Subcutaneous adipose tissue (tissue), 4 donors: ENCODE data around the gene IL21R. TPM values are rescaled to one million over a fixed set of nuclear protein-coding genes. Genes with fewer than 3 reads are reported as not detected.

Experiments
- CTCF ChIP-seq: fragments of 450-650 bp; IDR thresholded peaks from one replicate; pipeline ENCODE4 v1.5.1; 2016; ENCODE audit warnings: low read depth, mild to moderate bottlenecking, control low read depth, antibody characterized with exemption, moderate library complexity
- total RNA-seq, 4 donors: library from RNA; depleted of rRNA; stranded (reverse); fragments of >200 nt; gene quantifications; one replicate each; pipeline ENCODE4 v1.1.0, GENCODE V29; 2016

The IL21R gene
- total RNA-seq, 4 donors from 2014 or later, result 0.51 TPM; not detected in 3

DNA sequence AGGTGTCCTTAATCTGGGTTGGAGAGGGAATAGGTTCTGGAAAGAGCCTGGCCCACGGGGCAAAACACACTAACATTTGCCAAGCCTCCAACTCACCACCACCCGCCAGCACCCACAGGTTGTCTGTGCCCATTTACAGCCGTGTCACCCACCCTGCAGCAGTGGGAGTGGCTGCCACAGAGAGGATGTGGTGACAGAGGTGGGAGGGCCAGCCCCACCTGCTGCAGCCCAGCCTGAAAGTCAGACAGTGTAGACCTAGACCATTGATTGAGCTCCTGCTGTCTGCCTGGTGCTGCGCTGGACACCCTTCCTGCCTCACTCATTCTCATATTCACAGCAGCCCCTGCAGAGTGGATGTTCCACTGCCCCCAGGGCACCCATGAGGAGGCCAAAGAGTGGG lies 44.7 kb downstream of the IL21R start:
- no peak for TF ChIP-seq CTCF

DNA sequence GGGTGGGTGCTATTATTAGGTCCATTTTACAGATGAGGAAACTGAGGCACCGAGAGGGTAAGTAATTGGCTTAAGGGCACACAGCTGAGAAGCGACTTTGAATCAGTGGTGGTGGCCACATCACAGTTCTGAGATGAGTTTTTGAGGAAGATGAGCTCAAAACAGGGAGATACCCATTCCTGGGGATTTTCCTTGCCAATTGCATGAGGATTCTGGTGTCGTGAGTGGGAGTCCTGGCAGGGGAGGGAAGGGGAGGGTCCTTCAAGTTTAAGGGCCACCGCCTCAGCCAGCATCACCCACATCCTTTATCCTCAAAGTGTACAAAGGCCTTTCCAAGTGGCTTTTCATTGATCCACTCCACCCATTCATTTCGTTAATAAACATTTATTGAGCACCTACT lies 45.3 kb downstream of the IL21R start:
- TF ChIP-seq CTCF, result no peak

DNA sequence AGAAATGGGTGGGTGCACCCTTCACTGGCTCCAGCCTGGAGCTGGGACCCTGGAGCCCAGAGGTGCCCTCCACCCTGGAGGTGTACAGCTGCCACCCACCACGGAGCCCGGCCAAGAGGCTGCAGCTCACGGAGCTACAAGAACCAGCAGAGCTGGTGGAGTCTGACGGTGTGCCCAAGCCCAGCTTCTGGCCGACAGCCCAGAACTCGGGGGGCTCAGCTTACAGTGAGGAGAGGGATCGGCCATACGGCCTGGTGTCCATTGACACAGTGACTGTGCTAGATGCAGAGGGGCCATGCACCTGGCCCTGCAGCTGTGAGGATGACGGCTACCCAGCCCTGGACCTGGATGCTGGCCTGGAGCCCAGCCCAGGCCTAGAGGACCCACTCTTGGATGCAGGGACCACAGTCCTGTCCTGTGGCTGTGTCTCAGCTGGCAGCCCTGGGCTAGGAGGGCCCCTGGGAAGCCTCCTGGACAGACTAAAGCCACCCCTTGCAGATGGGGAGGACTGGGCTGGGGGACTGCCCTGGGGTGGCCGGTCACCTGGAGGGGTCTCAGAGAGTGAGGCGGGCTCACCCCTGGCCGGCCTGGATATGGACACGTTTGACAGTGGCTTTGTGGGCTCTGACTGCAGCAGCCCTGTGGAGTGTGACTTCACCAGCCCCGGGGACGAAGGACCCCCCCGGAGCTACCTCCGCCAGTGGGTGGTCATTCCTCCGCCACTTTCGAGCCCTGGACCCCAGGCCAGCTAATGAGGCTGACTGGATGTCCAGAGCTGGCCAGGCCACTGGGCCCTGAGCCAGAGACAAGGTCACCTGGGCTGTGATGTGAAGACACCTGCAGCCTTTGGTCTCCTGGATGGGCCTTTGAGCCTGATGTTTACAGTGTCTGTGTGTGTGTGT lies 46.8 kb downstream of the IL21R start:
- no peak for TF ChIP-seq CTCF

GRCh38 chr16:27449434-27450195 lies 47.6 kb downstream of the IL21R start:
- no peak for TF ChIP-seq CTCF

- no peak for TF ChIP-seq CTCF
Observed at GRCh38 chr16:27450196-27450549, 48.2 kb downstream of the IL21R start.

DNA sequence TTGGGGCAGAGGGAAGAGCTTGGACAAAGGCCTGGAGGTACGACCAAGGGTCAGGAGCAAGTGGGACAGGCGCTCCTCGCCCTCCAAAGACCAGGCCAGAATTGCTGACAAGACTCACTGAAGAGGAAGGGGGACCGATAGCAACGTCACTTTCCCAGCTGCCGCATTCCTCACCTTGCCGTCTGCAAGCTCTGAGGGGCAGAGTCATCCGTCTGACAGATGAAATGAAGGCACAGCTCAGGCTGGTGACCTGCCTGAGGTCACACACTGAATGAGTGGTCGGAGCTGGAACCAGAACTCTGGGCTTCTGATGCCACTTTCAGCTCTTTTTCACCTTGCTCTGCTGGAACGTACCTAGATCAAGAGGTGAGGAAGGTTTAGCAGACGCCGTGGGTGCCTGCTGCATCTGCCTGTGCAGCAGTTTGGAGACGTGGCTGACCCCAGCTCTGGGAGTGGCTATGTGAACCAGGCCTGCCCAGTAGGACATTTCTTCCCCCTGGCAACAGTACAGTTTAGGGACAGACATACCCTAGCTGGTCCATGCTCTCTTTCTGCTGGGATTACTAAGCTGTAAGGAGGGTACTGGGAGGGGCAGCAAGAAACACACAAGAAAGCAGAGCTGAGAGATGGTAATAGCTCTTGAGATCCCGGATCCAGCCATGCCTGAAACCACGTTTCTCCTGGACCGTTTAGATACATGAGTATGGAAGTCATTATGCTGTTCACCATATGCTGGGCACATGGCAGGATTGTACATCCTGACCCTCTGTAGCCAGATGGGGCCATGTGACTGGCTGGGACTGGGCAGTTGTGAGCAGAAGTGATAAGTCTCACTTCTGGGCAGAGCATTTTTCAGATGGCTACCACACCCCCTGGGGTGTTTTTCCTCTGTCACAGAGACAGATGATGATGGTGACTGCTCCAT lies 50.9 kb downstream of the IL21R start:
- TF ChIP-seq CTCF, result no peak
